Measurements from ENCODE around the gene NEBL. TPM values are rescaled to one million over a fixed set of nuclear protein-coding genes. Genes with fewer than 3 reads are reported as not detected.

The NEBL gene
- total RNA-seq, 1 experiment from 2014 or later, result 0.42 TPM

Small RNA genes lying within 50 kb of the gene (small RNA-seq; reads per million reads assigned to genes)
- not detected for gene AL157398.1
- gene MTND1P21, result not detected
